Vagina (tissue), 2 donors: ENCODE measurements around the gene GSTM5.

ENCODE experiments used
- CTCF ChIP-seq, 3 experiments: fragments of 450-650 bp in 2 of 3; fragments of 200-600 bp in 1 of 3; sonication (generic) in 1 of 3; IDR thresholded peaks; one replicate each; pipeline ENCODE4 v1.5.1; 2017 to 2019; ENCODE audit warnings: antibody characterized with exemption in 3 of 3, mild to moderate bottlenecking in 2 of 3, moderate library complexity in 2 of 3
- POLR2A ChIP-seq, 2 donors: fragments of 450-650 bp; IDR thresholded peaks; one replicate each; pipeline ENCODE4 v1.6.1; 2017; ENCODE audit warnings: antibody characterized with exemption in 2 of 2, mild to moderate bottlenecking in 2 of 2, moderate library complexity in 2 of 2
- POLR2AphosphoS5 ChIP-seq, 2 donors: sonication (generic); formaldehyde crosslinking; IDR thresholded peaks; one replicate each; pipeline ENCODE4 v1.9.0; 2017; ENCODE audit warnings: antibody characterized with exemption in 2 of 2, mild to moderate bottlenecking in 2 of 2, low read depth in 1 of 2; ENCODE audit not compliant: insufficient read depth in 1 of 2

- no peak for TF ChIP-seq CTCF (IDR thresholded peaks at IDR 0.05)
- TF ChIP-seq POLR2A (IDR thresholded peaks at IDR 0.05), result no peak
- TF ChIP-seq POLR2AphosphoS5 (IDR thresholded peaks at IDR 0.05; ENCODE audit: insufficient read depth in 1 of 2, low read depth in 1 of 2), result no peak
Measured at GRCh38 chr1:109751531-109752260, 39.6 kb downstream of the GSTM5 start.
